Stimulated activated naive B cell treated with anti-CD40 and anti-IgM and Interleukin-4, amounts not matched to agents 10 μg/mL and 1 μg/mL and 100 μg/mL, for 72 hours (primary cell): ENCODE measurements around the gene PEX11G.
A peak's percentile ranks its signal among the peaks of the same experiment; 100 is the strongest.

Source experiments
- ATAC-seq, 2 donors: fragments of 150-1000 bp; cut with Tn5 transposase; replicated peaks; 2 replicates each; pipeline ENCODE4 v1.10.0; 2021; ENCODE audit warnings: moderate library complexity in 1 of 2
- DNase-seq: peaks from one replicate; pipeline ENCODE4 v3.0.0; 2021
- H3K27ac Mint-ChIP-seq: one replicate; pipeline ENCODE4 v1.8.0; 2022; ENCODE audit warnings: mild to moderate bottlenecking, mixed read lengths
- H3K27me3 Mint-ChIP-seq, 2 donors: one replicate each; pipeline ENCODE4 v1.8.0; 2022; ENCODE audit warnings: mixed read lengths in 2 of 2
- H3K36me3 Mint-ChIP-seq, 2 donors: one replicate each; pipeline ENCODE4 v1.8.0; 2022; ENCODE audit warnings: mixed read lengths in 2 of 2, mild to moderate bottlenecking in 1 of 2
- H3K4me1 Mint-ChIP-seq, 2 donors: one replicate each; pipeline ENCODE4 v1.8.0; 2022; ENCODE audit warnings: mixed read lengths in 2 of 2, mild to moderate bottlenecking in 1 of 2
- H3K4me3 Mint-ChIP-seq, 2 donors: one replicate each; pipeline ENCODE4 v1.8.0; 2022; ENCODE audit warnings: mild to moderate bottlenecking in 2 of 2, mixed read lengths in 2 of 2, moderate library complexity in 1 of 2
- H3K9me3 Mint-ChIP-seq, 2 donors: one replicate each; pipeline ENCODE4 v1.8.0; 2022; ENCODE audit warnings: mixed read lengths in 2 of 2, mild to moderate bottlenecking in 1 of 2

PEX11G gene

GRCh38 chr19:7488736-7489353 is at the start of gene PEX11G:
TSS of gene PEX11G (minus strand) at chr19:7489035. CDS start at chr19:7489010, 25 bp downstream.
- Mint-ChIP-seq H3K27me3 (peaks cover 3 to 11% of the 10 kb centered on the region in 2 donors), H3K4me1 (peaks cover 6 to 13% of the 10 kb centered on the region in 2 donors), H3K27ac (peak within 1 kb of the TSS; percentile 81), H3K36me3 (no peaks in the 10 kb centered on the region), H3K4me3 (peak within 1 kb of the TSS; percentile 82 to 84), H3K9me3 (no peaks in the 10 kb centered on the region)
- peak; percentile 88 for DNase-seq
- peak; percentile 98 for ATAC-seq

- ATAC-seq (peak; percentile 1 to 3), DNase-seq (no peak)
- Mint-ChIP-seq H3K27ac (peak overlapping the region; percentile 98), H3K4me3 (peak overlapping the region; percentile 98 to 99), H3K27me3 (no peaks in the 10 kb centered on the region), H3K36me3 (peaks cover 26 to 31% of the 10 kb centered on the region in 2 donors), H3K9me3 (no peaks in the 10 kb centered on the region), H3K4me1 (peaks cover 17 to 34% of the 10 kb centered on the region in 2 donors)
These were observed 47.3 kb upstream of the PEX11G start for GRCh38 chr19:7535998-7536695.

GRCh38 chr19:7535047-7535997 is 46.5 kb upstream of the PEX11G start, which contains the start of gene PNPLA6:
TSS of gene PNPLA6 (plus strand) at chr19:7535717. CDS start at chr19:7535789, 72 bp downstream.
- Mint-ChIP-seq H3K9me3 (no peaks in the 10 kb centered on the region), H3K4me1 (peaks cover 17 to 34% of the 10 kb centered on the region in 2 donors), H3K4me3 (peak within 1 kb of the TSS; percentile 98 to 99), H3K27me3 (no peaks in the 10 kb centered on the region), H3K27ac (peak within 1 kb of the TSS; percentile 98), H3K36me3 (peaks cover 27 to 28% of the 10 kb centered on the region in 2 donors)
- DNase-seq (peak; percentile 93), ATAC-seq (peak; percentile 76 to 81)

GRCh38 chr19:7534531-7535046 is 45.8 kb upstream of the PEX11G start:
- Mint-ChIP-seq H3K27ac (peak overlapping the region; percentile 98), H3K27me3 (no peaks in the 10 kb centered on the region), H3K4me3 (peak overlapping the region; percentile 98 to 99), H3K4me1 (peaks cover 18 to 34% of the 10 kb centered on the region in 2 donors), H3K36me3 (peaks cover 22 to 30% of the 10 kb centered on the region in 2 donors), H3K9me3 (no peaks in the 10 kb centered on the region)
- peak; percentile 37 to 47 for ATAC-seq
- DNase-seq = peak; percentile 35

- peak overlapping the region; percentile 98 to 99 for H3K4me3 Mint-ChIP-seq
- H3K27me3 Mint-ChIP-seq = no peaks in the 10 kb centered on the region
- H3K4me1 Mint-ChIP-seq = peaks cover 19 to 38% of the 10 kb centered on the region in 2 donors
- H3K9me3 Mint-ChIP-seq = no peaks in the 10 kb centered on the region
- peak overlapping the region; percentile 98 for H3K27ac Mint-ChIP-seq
- ATAC-seq = peak; percentile 55 to 59
- peak; percentile 69 for DNase-seq
- peaks cover 25 to 34% of the 10 kb centered on the region in 2 donors for H3K36me3 Mint-ChIP-seq
These were observed 45.2 kb upstream of the PEX11G start for GRCh38 chr19:7533925-7534480.

- Mint-ChIP-seq H3K4me1 (peaks cover 17 to 36% of the 10 kb centered on the region in 2 donors), H3K27me3 (no peaks in the 10 kb centered on the region), H3K36me3 (peaks cover 27 to 35% of the 10 kb centered on the region in 2 donors), H3K4me3 (peak overlapping the region; percentile 98 to 99), H3K27ac (peak overlapping the region; percentile 65), H3K9me3 (no peaks in the 10 kb centered on the region)
- ATAC-seq = no peak
- DNase-seq = no peak
These were observed 44.5 kb upstream of the PEX11G start for GRCh38 chr19:7533281-7533885.

GRCh38 chr19:7529610-7530490 is 41.0 kb upstream of the PEX11G start:
- Mint-ChIP-seq H3K4me3 (no peak overlapping the region), H3K4me1 (peaks cover 9 to 13% of the 10 kb centered on the region in 2 donors), H3K9me3 (no peaks in the 10 kb centered on the region), H3K27me3 (no peaks in the 10 kb centered on the region), H3K36me3 (peaks cover 24 to 42% of the 10 kb centered on the region in 2 donors), H3K27ac (no peak overlapping the region)
- no peak for DNase-seq
- no peak for ATAC-seq

GRCh38 chr19:7529246-7529600 is 40.4 kb upstream of the PEX11G start:
- Mint-ChIP-seq H3K27me3 (no peaks in the 10 kb centered on the region), H3K4me3 (no peak overlapping the region), H3K9me3 (no peaks in the 10 kb centered on the region), H3K36me3 (peaks cover 24 to 42% of the 10 kb centered on the region in 2 donors), H3K4me1 (peaks cover 8 to 9% of the 10 kb centered on the region in 2 donors), H3K27ac (no peak overlapping the region)
- no peak for DNase-seq
- no peak for ATAC-seq

GRCh38 chr19:7528522-7529245 is 39.8 kb upstream of the PEX11G start:
- Mint-ChIP-seq H3K36me3 (peaks cover 24 to 42% of the 10 kb centered on the region in 2 donors), H3K4me1 (peaks cover 6 to 9% of the 10 kb centered on the region in 2 donors), H3K27me3 (no peaks in the 10 kb centered on the region), H3K27ac (no peak overlapping the region), H3K4me3 (no peak overlapping the region), H3K9me3 (no peaks in the 10 kb centered on the region)
- ATAC-seq (no peak), DNase-seq (no peak)

- no peak overlapping the region for H3K27ac Mint-ChIP-seq
- H3K4me1 Mint-ChIP-seq = peaks cover 10 to 12% of the 10 kb centered on the region in 2 donors
- H3K4me3 Mint-ChIP-seq = no peak overlapping the region
- no peaks in the 10 kb centered on the region for H3K27me3 Mint-ChIP-seq
- no peaks in the 10 kb centered on the region for H3K9me3 Mint-ChIP-seq
- DNase-seq (no peak), ATAC-seq (no peak)
- H3K36me3 Mint-ChIP-seq = peaks cover 24 to 42% of the 10 kb centered on the region in 2 donors
These were observed 39.3 kb upstream of the PEX11G start for GRCh38 chr19:7528192-7528519.

GRCh38 chr19:7527516-7528191 is 38.8 kb upstream of the PEX11G start:
- H3K27ac Mint-ChIP-seq = no peak overlapping the region
- H3K4me3 Mint-ChIP-seq = no peak overlapping the region
- H3K4me1 Mint-ChIP-seq = peaks cover 11 to 13% of the 10 kb centered on the region in 2 donors
- peaks cover 24 to 42% of the 10 kb centered on the region in 2 donors for H3K36me3 Mint-ChIP-seq
- ATAC-seq (no peak), DNase-seq (no peak)
- H3K27me3 Mint-ChIP-seq = no peaks in the 10 kb centered on the region
- no peaks in the 10 kb centered on the region for H3K9me3 Mint-ChIP-seq
